Hepatocyte (in vitro differentiated cells): ENCODE data around the gene GAPVD1. TPM values are rescaled to one million over a fixed set of nuclear protein-coding genes. Genes with fewer than 3 reads are reported as not detected.
A peak's percentile ranks its signal among the peaks of the same experiment; 100 is the strongest.

Experiments used
- DNase-seq: peaks from one replicate; pipeline ENCODE4 v3.0.0-alpha.2; 2016; ENCODE audit warnings: low spot score
- H2AFZ ChIP-seq: fragments of 200-600 bp; sonication (generic); 2 replicates; pipeline ENCODE4 v1.6.0; 2016; ENCODE audit warnings: antibody characterized with exemption, mild to moderate bottlenecking
- H3K27ac ChIP-seq: fragments of 200-600 bp; sonication (generic); 2 replicates; pipeline ENCODE4 v1.5.1; 2016; ENCODE audit warnings: mild to moderate bottlenecking
- H3K27me3 ChIP-seq: fragments of 200-600 bp; sonication (generic); 2 replicates; pipeline ENCODE4 v1.6.1; 2016
- H3K36me3 ChIP-seq: fragments of 200-600 bp; sonication (generic); replicated peaks from 2 replicates; pipeline ENCODE4 v1.5.1; 2016; ENCODE audit warnings: low read depth; ENCODE audit not compliant: insufficient read depth
- H3K4me1 ChIP-seq: fragments of 200-600 bp; sonication (generic); 2 replicates; pipeline ENCODE4 v1.5.1; 2016; ENCODE audit warnings: mild to moderate bottlenecking, moderate library complexity; ENCODE audit not compliant: insufficient read depth
- H3K4me2 ChIP-seq: fragments of 200-600 bp; sonication (generic); 2 replicates; pipeline ENCODE4 v1.6.0; 2016
- H3K4me3 ChIP-seq: fragments of 200-600 bp; sonication (generic); 2 replicates; pipeline ENCODE4 v1.5.1; 2016; ENCODE audit warnings: mild to moderate bottlenecking
- H3K79me2 ChIP-seq: fragments of 200-600 bp; sonication (generic); 2 replicates; pipeline ENCODE4 v1.6.0; 2017; ENCODE audit warnings: mild to moderate bottlenecking
- H3K9me2 ChIP-seq: fragments of 200-600 bp; sonication (generic); replicated peaks from 2 replicates; pipeline ENCODE4 v1.6.0; 2017; ENCODE audit warnings: mild to moderate bottlenecking; ENCODE audit not compliant: insufficient read depth
- H3K9me3 ChIP-seq: fragments of 200-600 bp; sonication (generic); 2 replicates; pipeline ENCODE4 v1.5.1; 2016; ENCODE audit warnings: low read depth, mild to moderate bottlenecking
- H4K20me1 ChIP-seq: fragments of 200-600 bp; sonication (generic); 2 replicates; pipeline ENCODE4 v1.6.0; 2016; ENCODE audit warnings: mild to moderate bottlenecking; ENCODE audit not compliant: insufficient read depth, poor library complexity, severe bottlenecking
- CTCF ChIP-seq: fragments of 200-600 bp; sonication (generic); IDR thresholded peaks from 2 replicates; pipeline ENCODE4 v1.5.1; 2016; ENCODE audit warnings: antibody characterized with exemption, mild to moderate bottlenecking; ENCODE audit not compliant: poor library complexity
- EZH2 ChIP-seq: fragments of 200-600 bp; sonication (generic); IDR thresholded peaks from 2 replicates; pipeline ENCODE4 v1.6.1; 2016; ENCODE audit warnings: antibody characterized with exemption, mild to moderate bottlenecking, borderline replicate concordance
- EZH2phosphoT487 ChIP-seq: fragments of 200-600 bp; sonication (generic); IDR thresholded peaks from one replicate; pipeline ENCODE4 v1.6.1; 2018; ENCODE audit warnings: antibody characterized with exemption, mild to moderate bottlenecking, low read depth, moderate library complexity; ENCODE audit not compliant: unreplicated experiment, severe bottlenecking
- WGBS: methylation state at CpG from one replicate; pipeline ENCODE4 v1.1.6; 2016; ENCODE audit warnings: low lambda C conversion rate; ENCODE audit errors: missing lambda C conversion rate; 5-methylcytosine and 5-hydroxymethylcytosine counted together
- polyA plus RNA-seq: library from polyadenylated mRNA; unstranded; fragments of >200 nt; fragmentation: Nextera tagmentation; extraction: Ambion mirVana; gene quantifications from 2 replicates; pipeline ENCODE4 v1.2.1, GENCODE V29; 2016
- total RNA-seq: library from RNA; depleted of rRNA; stranded (reverse); fragments of >200 nt; gene quantifications from 2 replicates; pipeline ENCODE4 v1.2.3, GENCODE V29; 2014

Gene GAPVD1
- total and polyA plus RNA-seq, 2 experiments from 2014 or later: 25.5 to 44.7 TPM

GRCh38 chr9:125243792-125244260 is 17.8 kb upstream of the GAPVD1 start:
- Histone ChIP-seq H3K79me2 (peaks cover 27% of the 10 kb centered on the region), H4K20me1 (peaks cover 21% of the 10 kb centered on the region), H3K36me3 (peaks cover 5% of the 10 kb centered on the region), H3K4me2 (no peak overlapping the region), H2AFZ (no peak overlapping the region), H3K4me1 (peaks cover 19% of the 10 kb centered on the region), H3K9me3 (no peaks in the 10 kb centered on the region), H3K4me3 (no peak overlapping the region), H3K9me2 (no peaks in the 10 kb centered on the region), H3K27me3 (no peaks in the 10 kb centered on the region), H3K27ac (peak overlapping the region; percentile 52)
- DNase-seq: no peak
- TF ChIP-seq CTCF: no peak
- no peak for TF ChIP-seq EZH2phosphoT487
- TF ChIP-seq EZH2: no peak
- 96% methylated on average over 15 of the region's 15 CpGs for WGBS

GRCh38 chr9:125246261-125246667 is 15.4 kb upstream of the GAPVD1 start:
- Histone ChIP-seq H3K27ac (no peak overlapping the region), H2AFZ (no peak overlapping the region), H3K27me3 (no peaks in the 10 kb centered on the region), H3K9me2 (no peaks in the 10 kb centered on the region), H3K4me1 (peaks cover 12% of the 10 kb centered on the region), H3K4me3 (no peak overlapping the region), H3K4me2 (no peak overlapping the region), H3K9me3 (no peaks in the 10 kb centered on the region), H3K36me3 (no peaks in the 10 kb centered on the region), H3K79me2 (peaks cover 5% of the 10 kb centered on the region), H4K20me1 (no peaks in the 10 kb centered on the region)
- WGBS: 87% methylated on average over 6 of the region's 6 CpGs
- TF ChIP-seq EZH2phosphoT487: no peak
- TF ChIP-seq CTCF: no peak
- TF ChIP-seq EZH2: no peak
- no peak for DNase-seq

- no peak for DNase-seq
- no peak overlapping the region for H3K4me3 ChIP-seq
- no peak overlapping the region for H3K4me2 ChIP-seq
- no peaks in the 10 kb centered on the region for H3K4me1 ChIP-seq
- no peaks in the 10 kb centered on the region for H3K36me3 ChIP-seq
- no peaks in the 10 kb centered on the region for H3K9me3 ChIP-seq
- no peaks in the 10 kb centered on the region for H4K20me1 ChIP-seq
- H3K27me3 ChIP-seq: no peaks in the 10 kb centered on the region
- H3K27ac ChIP-seq: no peak overlapping the region
- no peak overlapping the region for H2AFZ ChIP-seq
- H3K79me2 ChIP-seq: no peaks in the 10 kb centered on the region
- H3K9me2 ChIP-seq: no peaks in the 10 kb centered on the region
- TF ChIP-seq EZH2: no peak
- no peak for TF ChIP-seq CTCF
- TF ChIP-seq EZH2phosphoT487: no peak
Observed at GRCh38 chr9:125254231-125254630, 7.4 kb upstream of the GAPVD1 start.

- Histone ChIP-seq H3K9me3 (no peaks in the 10 kb centered on the region), H3K4me3 (no peak overlapping the region), H3K27ac (no peak overlapping the region), H3K36me3 (no peaks in the 10 kb centered on the region), H3K4me2 (no peak overlapping the region), H3K79me2 (no peaks in the 10 kb centered on the region), H2AFZ (no peak overlapping the region), H4K20me1 (no peaks in the 10 kb centered on the region), H3K4me1 (no peaks in the 10 kb centered on the region), H3K9me2 (no peaks in the 10 kb centered on the region), H3K27me3 (no peaks in the 10 kb centered on the region)
- TF ChIP-seq CTCF (peak; percentile 42), EZH2phosphoT487 (no peak)
- WGBS: 13% methylated on average over 2 of the region's 2 CpGs
- DNase-seq: peak; percentile 38
Observed at GRCh38 chr9:125255781-125256391, 5.7 kb upstream of the GAPVD1 start.
